NOMO-1 treated with DMSO at 0.1 percent for 48 hours (cell line): ENCODE measurements around the gene SCAPER.
"Not testable (repeated sequence)": the region's sequence is repeated elsewhere in the genome, so short reads cannot be mapped to it uniquely, and the experiment has no call there.

Experiments
- DNase-seq: peaks from one replicate; lab custom pipeline; 2025; ENCODE audit not compliant: unreplicated experiment; lab: John Stamatoyannopoulos, UW

The SCAPER gene

GRCh38 chr15:76577879-76578512 lies 327.1 kb downstream of the SCAPER start:
- no peak for DNase-seq

- DNase-seq = no peak
Observed at GRCh38 chr15:76576523-76577279, 328.4 kb downstream of the SCAPER start.

- no peak for DNase-seq
Observed at GRCh38 chr15:76575679-76576078, 329.5 kb downstream of the SCAPER start.

GRCh38 chr15:76575274-76575673 lies 329.9 kb downstream of the SCAPER start:
- peak; percentile 2 for DNase-seq

- no peak for DNase-seq
Observed at GRCh38 chr15:76572983-76573314, 332.2 kb downstream of the SCAPER start.

- DNase-seq = no peak
Observed at GRCh38 chr15:76566276-76566675, 338.9 kb downstream of the SCAPER start.

- DNase-seq = no peak
Observed at GRCh38 chr15:76565366-76565765, 339.8 kb downstream of the SCAPER start.

- DNase-seq = no peak
Observed at GRCh38 chr15:76555247-76555646, 349.9 kb downstream of the SCAPER start.

- DNase-seq = no peak
Observed at GRCh38 chr15:76553564-76553963, 351.6 kb downstream of the SCAPER start.

GRCh38 chr15:76553102-76553501 lies 352.0 kb downstream of the SCAPER start:
- no peak for DNase-seq

GRCh38 chr15:76546805-76547204 lies 358.3 kb downstream of the SCAPER start:
- no peak for DNase-seq

GRCh38 chr15:76533995-76534394 lies 371.1 kb downstream of the SCAPER start:
- no peak for DNase-seq

GRCh38 chr15:76533060-76533820 lies 371.9 kb downstream of the SCAPER start:
- DNase-seq = peak; percentile 83

GRCh38 chr15:76529911-76530310 lies 375.2 kb downstream of the SCAPER start:
- DNase-seq = no peak

GRCh38 chr15:76526111-76526510 lies 379.0 kb downstream of the SCAPER start:
- DNase-seq = no peak

- no peak for DNase-seq
Observed at GRCh38 chr15:76517910-76518309, 387.2 kb downstream of the SCAPER start.

GRCh38 chr15:76514282-76514681 lies 390.9 kb downstream of the SCAPER start:
- DNase-seq = no peak

GRCh38 chr15:76512971-76513370 lies 392.2 kb downstream of the SCAPER start:
- DNase-seq = no peak

- DNase-seq = not testable (repeated sequence)
Observed at GRCh38 chr15:76510663-76511062, 394.5 kb downstream of the SCAPER start.

- DNase-seq = no peak
Observed at GRCh38 chr15:76503804-76504203, 401.3 kb downstream of the SCAPER start.

- no peak for DNase-seq
Observed at GRCh38 chr15:76503121-76503520, 402.0 kb downstream of the SCAPER start.

GRCh38 chr15:76502678-76503077 lies 402.5 kb downstream of the SCAPER start:
- no peak for DNase-seq
